GM18907 (cell line): ENCODE measurements around the gene ARX.

ENCODE experiments used
- ATAC-seq: cut with Tn5 transposase; IDR thresholded peaks from one replicate; pipeline ENCODE4 v1.9.1; 2021; ENCODE audit warnings: mild to moderate bottlenecking, moderate library complexity; ENCODE audit not compliant: unreplicated experiment

Gene ARX

DNA sequence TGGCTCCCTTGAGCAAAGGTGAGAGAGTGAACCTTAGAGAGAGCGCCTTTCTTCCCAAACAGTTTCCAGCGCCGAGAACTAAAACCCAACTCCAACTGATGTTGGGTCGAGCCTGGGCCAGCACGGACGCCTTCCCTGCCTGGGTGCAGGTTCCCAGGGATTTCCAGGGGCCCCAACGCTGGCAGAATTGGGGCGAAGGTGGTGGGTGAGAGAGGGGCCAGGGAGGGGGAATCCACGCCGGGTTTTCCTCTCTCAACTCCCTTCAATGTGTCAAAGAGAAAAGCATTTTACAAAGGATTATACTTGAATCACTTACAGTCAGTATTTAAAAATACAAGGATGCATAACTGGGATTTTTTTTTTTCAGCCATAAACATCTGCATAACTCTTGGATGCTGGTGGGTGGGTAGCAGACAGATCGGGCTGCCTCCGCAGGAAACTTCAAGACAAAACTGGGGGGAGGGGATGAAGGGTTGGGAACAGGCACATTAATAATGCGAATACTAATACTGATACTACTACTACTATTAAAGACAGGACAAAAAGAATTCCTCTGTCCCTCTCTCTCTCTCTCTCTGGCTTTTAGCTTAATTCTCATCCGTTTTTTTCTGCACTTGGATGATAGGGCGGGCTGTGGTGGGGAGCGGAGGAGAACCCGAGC lies 1.3 kb upstream of the ARX start:
- ATAC-seq, result no peak

GRCh38 chrX:25016361-25016671 lies 551 bp upstream of the ARX start:
- no peak for ATAC-seq

GRCh38 chrX:25014366-25014838 lies 1.4 kb downstream of the ARX start:
- no peak for ATAC-seq

- no peak for ATAC-seq
These were observed 2.0 kb downstream of the ARX start for GRCh38 chrX:25013632-25014365.

DNA sequence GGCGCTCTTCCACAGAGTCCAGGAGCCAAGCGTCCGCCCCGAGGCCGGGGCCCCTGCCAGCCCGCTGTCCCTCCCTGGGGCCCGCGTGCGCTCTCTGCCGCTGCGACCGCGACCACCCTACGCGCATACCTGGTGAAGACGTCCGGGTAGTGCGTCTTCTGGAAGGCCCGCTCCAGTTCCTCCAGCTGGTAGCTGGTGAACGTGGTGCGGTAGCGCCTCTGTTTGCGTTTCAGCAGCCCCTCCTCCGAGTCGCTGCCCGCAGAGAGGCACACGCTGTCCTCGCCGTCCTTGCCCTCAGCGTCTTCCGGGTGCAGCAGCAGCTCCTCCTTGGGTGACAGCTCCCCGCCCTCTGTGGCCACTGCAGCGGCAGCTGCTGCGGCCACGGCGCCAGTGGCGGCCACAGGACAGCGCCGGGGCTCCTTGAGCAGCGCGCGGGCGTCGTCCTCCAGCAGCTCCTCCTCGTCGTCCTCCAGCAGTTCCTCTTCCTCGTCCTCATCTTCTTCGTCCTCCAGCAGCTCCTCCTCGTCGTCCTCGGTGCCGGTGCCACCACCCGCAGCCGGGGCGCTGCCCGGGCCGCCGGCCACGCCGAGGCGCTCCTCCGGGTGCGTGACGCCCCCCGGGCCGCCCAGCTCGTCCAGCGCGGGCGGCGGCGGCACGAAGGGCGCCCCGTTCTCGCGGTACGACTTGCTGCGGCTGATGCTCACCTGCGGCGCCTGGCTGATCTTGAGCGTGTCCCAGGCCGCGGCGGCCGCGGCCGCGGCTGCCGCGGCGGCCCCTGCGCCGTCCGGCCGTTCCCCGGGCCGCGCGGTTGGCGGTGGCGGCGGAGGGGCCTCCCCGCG lies 2.8 kb downstream of the ARX start:
- ATAC-seq, result no peak

DNA sequence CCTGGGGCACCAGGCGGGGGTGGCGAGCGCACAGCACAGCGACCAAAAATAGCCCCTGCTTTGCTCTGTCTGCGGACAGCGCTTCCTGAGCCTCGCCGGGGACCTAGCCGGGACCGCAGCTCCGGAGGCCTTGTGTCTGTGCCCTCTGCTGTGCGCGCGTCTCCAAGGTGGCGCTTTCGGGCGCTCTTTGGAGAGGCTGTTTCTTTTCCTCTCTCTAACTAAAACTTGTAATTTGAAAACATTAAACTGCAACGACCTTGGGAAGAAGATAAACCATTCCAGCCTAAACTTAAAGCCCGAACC lies 3.4 kb downstream of the ARX start:
- no peak for ATAC-seq

- ATAC-seq, result no peak
These were observed 4.0 kb downstream of the ARX start for GRCh38 chrX:25011589-25012432.

- no peak for ATAC-seq
These were observed 4.8 kb downstream of the ARX start for GRCh38 chrX:25010784-25011588.

- ATAC-seq, result no peak
These were observed 6.4 kb downstream of the ARX start for GRCh38 chrX:25009407-25009806.

GRCh38 chrX:25007059-25008053 lies 8.4 kb downstream of the ARX start:
- ATAC-seq, result no peak

- no peak for ATAC-seq
These were observed 9.1 kb downstream of the ARX start for GRCh38 chrX:25006586-25007058.

DNA sequence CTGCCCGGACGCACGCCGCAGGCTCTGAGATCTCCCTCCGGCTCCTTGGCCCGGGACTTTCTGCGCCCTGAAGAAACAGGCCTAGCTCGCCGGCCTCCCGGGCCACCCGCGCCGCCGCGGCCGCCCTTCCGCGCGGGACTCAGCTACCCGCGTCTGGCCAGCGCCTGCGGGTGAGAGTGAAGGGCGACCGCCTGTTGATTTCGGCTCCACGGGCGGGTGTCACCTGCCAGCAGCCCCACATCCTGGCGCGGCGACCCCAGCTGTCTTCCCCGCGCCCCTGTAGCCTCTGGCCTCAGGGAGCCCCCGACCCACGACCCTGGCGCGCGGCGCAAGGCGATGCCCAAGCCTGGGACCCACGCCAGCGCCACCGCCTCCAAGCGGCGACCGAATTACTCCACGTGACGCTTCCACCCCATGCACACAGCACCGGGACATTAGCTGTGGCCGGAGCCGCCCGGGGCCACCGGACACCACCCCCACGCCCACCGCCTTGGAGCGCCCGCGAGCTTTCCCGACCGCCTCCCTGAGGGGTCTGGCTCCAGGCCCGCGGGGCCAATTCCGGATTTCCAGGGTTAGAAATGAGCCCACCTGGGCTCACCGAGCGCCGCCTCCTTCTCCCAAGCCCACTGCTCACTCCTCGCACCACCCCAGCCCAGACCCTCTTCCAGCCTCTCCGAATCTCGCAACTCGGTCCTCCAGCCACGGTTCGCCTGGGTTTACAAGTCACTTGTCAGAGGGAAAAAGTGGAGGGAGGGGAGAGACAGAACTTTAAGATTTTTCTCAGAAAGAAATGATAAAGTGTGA lies 10.2 kb downstream of the ARX start:
- no peak for ATAC-seq

DNA sequence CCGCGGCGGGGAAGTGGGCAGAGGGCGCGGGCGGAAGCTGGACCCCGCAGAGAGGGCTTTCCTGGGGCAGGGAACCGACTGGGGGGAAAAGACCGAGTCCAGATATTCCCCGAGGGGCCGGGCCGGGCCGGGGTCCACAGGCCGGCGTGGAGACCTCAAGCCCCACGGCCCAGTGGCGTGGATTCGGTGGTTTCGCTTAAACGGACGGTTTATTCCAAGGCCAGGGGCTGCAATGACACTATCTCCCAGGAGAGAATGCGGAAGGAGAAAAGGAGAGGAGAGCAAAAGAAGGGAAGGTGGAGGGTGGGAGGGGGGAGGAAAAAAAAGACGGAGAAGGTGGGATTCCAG lies 10.8 kb downstream of the ARX start:
- no peak for ATAC-seq

DNA sequence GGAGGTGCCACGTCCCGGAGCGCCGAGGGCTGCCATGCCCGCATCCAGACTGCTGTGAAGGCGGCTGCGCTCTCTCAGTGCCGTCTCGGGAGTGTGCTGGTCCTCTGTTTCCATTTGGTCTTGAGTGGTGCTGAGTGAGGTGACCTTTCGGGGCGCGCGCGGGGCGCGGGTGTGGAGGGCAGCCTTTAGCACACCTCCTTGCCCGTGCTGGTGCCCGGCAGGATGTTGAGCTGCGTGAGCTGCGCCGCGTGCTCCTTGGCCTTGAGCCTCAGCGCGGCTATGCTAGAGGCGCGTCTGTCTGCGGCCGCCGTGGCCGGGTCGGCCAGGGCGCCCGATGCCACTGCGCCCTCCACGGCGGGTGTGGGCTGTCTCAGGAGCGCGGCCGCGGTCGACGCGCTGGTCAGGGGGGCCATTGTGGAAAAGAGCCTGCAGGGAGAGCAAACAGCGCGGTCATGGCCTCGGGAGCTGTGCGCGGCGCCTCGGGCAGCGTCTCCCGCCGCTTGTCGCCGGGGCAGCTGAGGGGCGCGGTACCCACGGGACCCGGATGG lies 11.2 kb downstream of the ARX start:
- ATAC-seq, result no peak

DNA sequence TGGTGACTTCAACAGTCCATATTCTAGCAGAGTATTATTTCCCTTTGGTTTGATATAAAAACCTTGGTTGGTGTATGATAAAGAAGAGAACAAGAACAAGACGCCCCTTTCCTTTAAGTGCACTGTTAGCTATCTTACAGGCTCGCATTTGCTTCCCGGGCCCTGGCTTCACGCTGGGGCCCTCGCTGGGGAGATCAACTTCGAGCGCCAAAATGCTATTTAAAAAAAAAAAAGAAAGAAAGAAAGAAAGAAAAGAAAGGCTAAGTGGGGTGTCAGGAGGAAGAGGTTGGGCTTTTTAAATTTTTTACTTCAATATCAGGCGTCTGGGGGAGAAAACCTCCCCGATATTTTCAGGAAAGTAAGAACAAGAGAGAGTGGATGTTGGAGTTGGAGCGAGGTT lies 11.7 kb downstream of the ARX start:
- no peak for ATAC-seq

- no peak for ATAC-seq
These were observed 12.5 kb downstream of the ARX start for GRCh38 chrX:25003066-25003849.

DNA sequence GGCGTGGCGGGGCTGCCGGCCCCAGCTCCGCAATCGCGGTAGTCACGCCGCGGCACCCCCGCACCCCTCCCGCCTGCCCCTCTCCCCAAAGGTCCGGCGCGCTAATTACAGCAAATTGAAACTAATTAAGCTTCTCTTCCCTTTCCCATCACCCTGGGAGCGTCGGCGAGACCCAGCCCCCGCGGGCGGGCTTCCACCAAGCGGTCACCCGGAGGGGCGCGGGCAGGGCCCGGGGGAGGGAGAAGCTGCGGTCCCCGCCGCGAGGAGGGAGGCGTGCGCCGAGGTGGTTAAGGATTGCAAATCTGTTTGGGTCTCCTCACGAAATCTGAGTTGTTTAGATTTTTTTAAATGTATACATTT lies 13.1 kb downstream of the ARX start:
- no peak for ATAC-seq
